Keratinocyte (primary cell): Measurements from ENCODE around the gene PAN2.

Source experiments
- EZH2 ChIP-seq: IDR thresholded peaks from one replicate; pipeline ENCODE4 v1.6.1; 2012; ENCODE audit warnings: inconsistent platforms, mild to moderate bottlenecking, low read length, moderate library complexity
- TF ChIP-seq, protein P1 (sequence below), 3 experiments: IDR thresholded peaks in 1 of 3; conservative IDR thresholded peaks in 1 of 3; optimal IDR thresholded peaks in 1 of 3; 2 replicates in 2 of 3; 3 replicates in 1 of 3; pipeline versions ENCODE3 to v1.5.1; 2011; ENCODE audit warnings: low read length in 3 of 3, mild to moderate bottlenecking in 3 of 3, moderate library complexity in 2 of 3, control low read depth in 1 of 3, inconsistent platforms in 1 of 3; ENCODE audit not compliant: insufficient read depth in 2 of 3; ENCODE audit errors: extremely low read depth in 1 of 3

DNA sequence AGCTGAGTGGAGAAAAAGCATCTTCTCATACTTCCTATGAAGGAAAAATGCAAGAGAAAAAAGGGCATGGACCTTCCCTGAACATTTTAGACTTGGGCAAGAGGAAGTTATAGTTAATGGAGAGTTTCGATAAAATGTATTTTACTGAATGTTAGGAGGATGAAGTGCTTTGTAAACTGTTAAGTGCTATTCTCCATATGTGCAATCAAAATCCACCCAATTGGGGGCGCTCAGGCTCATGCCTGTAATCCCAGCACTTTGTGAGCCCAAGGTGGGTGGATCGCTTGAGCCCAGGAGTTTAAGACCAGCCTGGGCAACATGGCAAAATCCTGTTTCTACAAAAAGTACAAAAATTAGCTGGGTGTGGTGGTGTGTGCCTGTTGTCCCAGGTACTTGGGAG lies 16.1 kb downstream of the PAN2 start:
- TF ChIP-seq, protein P1, sequence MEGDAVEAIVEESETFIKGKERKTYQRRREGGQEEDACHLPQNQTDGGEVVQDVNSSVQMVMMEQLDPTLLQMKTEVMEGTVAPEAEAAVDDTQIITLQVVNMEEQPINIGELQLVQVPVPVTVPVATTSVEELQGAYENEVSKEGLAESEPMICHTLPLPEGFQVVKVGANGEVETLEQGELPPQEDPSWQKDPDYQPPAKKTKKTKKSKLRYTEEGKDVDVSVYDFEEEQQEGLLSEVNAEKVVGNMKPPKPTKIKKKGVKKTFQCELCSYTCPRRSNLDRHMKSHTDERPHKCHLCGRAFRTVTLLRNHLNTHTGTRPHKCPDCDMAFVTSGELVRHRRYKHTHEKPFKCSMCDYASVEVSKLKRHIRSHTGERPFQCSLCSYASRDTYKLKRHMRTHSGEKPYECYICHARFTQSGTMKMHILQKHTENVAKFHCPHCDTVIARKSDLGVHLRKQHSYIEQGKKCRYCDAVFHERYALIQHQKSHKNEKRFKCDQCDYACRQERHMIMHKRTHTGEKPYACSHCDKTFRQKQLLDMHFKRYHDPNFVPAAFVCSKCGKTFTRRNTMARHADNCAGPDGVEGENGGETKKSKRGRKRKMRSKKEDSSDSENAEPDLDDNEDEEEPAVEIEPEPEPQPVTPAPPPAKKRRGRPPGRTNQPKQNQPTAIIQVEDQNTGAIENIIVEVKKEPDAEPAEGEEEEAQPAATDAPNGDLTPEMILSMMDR (optimal IDR thresholded peaks at IDR 0.05 in 1 of 3, IDR thresholded peaks at IDR 0.05 in 1 of 3, conservative IDR thresholded peaks at IDR 0.05 in 1 of 3; ENCODE audit: extremely low read depth in 1 of 3, insufficient read depth in 2 of 3, low read length in 3 of 3): no peak
- no peak for TF ChIP-seq EZH2
